GM23338 (cell line): Measurements from ENCODE around the gene CCBE1. TPM values are rescaled to one million over a fixed set of nuclear protein-coding genes. Genes with fewer than 3 reads are reported as not detected.

ENCODE experiments used
- ATAC-seq: fragments of 200-7000 bp; cut with Tn5 transposase; 3 replicates; pipeline ENCODE4 v1.9.1; 2020
- DNase-seq: peaks from one replicate; pipeline ENCODE4 v3.0.0-alpha.2; 2015; ENCODE audit warnings: low spot score
- H2AFZ ChIP-seq: fragments of 200-600 bp; sonication (generic); 2 replicates; pipeline ENCODE4 v1.8.0; 2016; ENCODE audit warnings: antibody characterized with exemption, mild to moderate bottlenecking, moderate library complexity
- H3F3A ChIP-seq: fragments of 200-600 bp; sonication (generic); replicated peaks from 2 replicates; pipeline ENCODE4 v1.8.0; 2017; ENCODE audit warnings: antibody characterized with exemption, mixed run types, low read depth
- H3K27ac ChIP-seq: fragments of 200-600 bp; sonication (generic); 2 replicates; pipeline ENCODE4 v1.6.1; 2016; ENCODE audit warnings: low read depth
- H3K27me3 ChIP-seq: fragments of 200-600 bp; sonication (generic); 2 replicates; pipeline ENCODE4 v1.8.0; 2016; ENCODE audit warnings: mild to moderate bottlenecking, mixed run types, moderate library complexity; ENCODE audit not compliant: insufficient read depth
- H3K36me3 ChIP-seq: fragments of 200-600 bp; sonication (generic); 2 replicates; pipeline ENCODE4 v1.8.0; 2016; ENCODE audit warnings: mild to moderate bottlenecking; ENCODE audit not compliant: insufficient read depth
- H3K4me1 ChIP-seq: fragments of 200-600 bp; sonication (generic); 2 replicates; pipeline ENCODE4 v1.8.0; 2016; ENCODE audit warnings: mild to moderate bottlenecking, moderate library complexity; ENCODE audit not compliant: insufficient read depth
- H3K4me2 ChIP-seq: fragments of 200-600 bp; sonication (generic); 2 replicates; pipeline ENCODE4 v1.7.1; 2017; ENCODE audit warnings: mixed run types
- H3K4me3 ChIP-seq: fragments of 200-600 bp; sonication (generic); 2 replicates; pipeline ENCODE4 v1.6.1; 2016; ENCODE audit warnings: mixed run types
- H3K79me2 ChIP-seq: fragments of 200-600 bp; sonication (generic); replicated peaks from 2 replicates; pipeline ENCODE4 v1.8.0; 2017; ENCODE audit warnings: mild to moderate bottlenecking; ENCODE audit not compliant: insufficient read depth
- H3K9me2 ChIP-seq: fragments of 200-600 bp; sonication (generic); 2 replicates; pipeline ENCODE4 v1.8.0; 2017; ENCODE audit not compliant: insufficient read depth
- H4K20me1 ChIP-seq: fragments of 200-600 bp; sonication (generic); replicated peaks from 2 replicates; pipeline ENCODE4 v1.8.0; 2017; ENCODE audit warnings: mild to moderate bottlenecking; ENCODE audit not compliant: insufficient read depth
- H3K27ac Mint-ChIP-seq: 2 replicates; pipeline ENCODE4 v1.8.0; 2020; ENCODE audit warnings: inconsistent platforms, mild to moderate bottlenecking, moderate library complexity, mixed read lengths
- H3K27me3 Mint-ChIP-seq: 3 replicates; pipeline ENCODE4 v1.8.0; 2022; ENCODE audit warnings: low read depth, mild to moderate bottlenecking, moderate library complexity, mixed read lengths, inconsistent platforms; ENCODE audit not compliant: insufficient read depth, poor library complexity
- H3K36me3 Mint-ChIP-seq: 3 replicates; pipeline ENCODE4 v1.8.0; 2021; ENCODE audit warnings: low read depth, mild to moderate bottlenecking, inconsistent platforms, moderate library complexity, mixed read lengths
- H3K4me1 Mint-ChIP-seq: 3 replicates; pipeline ENCODE4 v1.8.0; 2020; ENCODE audit warnings: mild to moderate bottlenecking, inconsistent platforms, mixed read lengths
- H3K4me3 Mint-ChIP-seq: 3 replicates; pipeline ENCODE4 v1.8.0; 2021; ENCODE audit warnings: moderate library complexity, mild to moderate bottlenecking, inconsistent platforms, mixed read lengths
- H3K9me3 Mint-ChIP-seq: 3 replicates; pipeline ENCODE4 v1.8.0; 2020; ENCODE audit warnings: moderate library complexity, mild to moderate bottlenecking, inconsistent platforms, mixed read lengths
- EZH2 ChIP-seq: fragments of 200-600 bp; sonication (generic); IDR thresholded peaks from one replicate; pipeline ENCODE4 v1.8.0; 2017; ENCODE audit warnings: antibody characterized with exemption, mild to moderate bottlenecking, low read depth; ENCODE audit not compliant: unreplicated experiment
- EZH2phosphoT487 ChIP-seq: fragments of 200-600 bp; sonication (generic); IDR thresholded peaks from one replicate; pipeline ENCODE4 v1.8.1; 2018; ENCODE audit warnings: antibody characterized with exemption; ENCODE audit not compliant: unreplicated experiment
- JUNB ChIP-seq: IDR thresholded peaks from one replicate; pipeline ENCODE4 v1.6.1; 2016; ENCODE audit warnings: antibody characterized with exemption; ENCODE audit not compliant: unreplicated experiment
- NANOG ChIP-seq: IDR thresholded peaks from 2 replicates; pipeline ENCODE4 v1.6.1; 2016; ENCODE audit warnings: antibody characterized with exemption, borderline replicate concordance
- ZNF331 ChIP-seq: fragments of 250-450 bp; sonication (Bioruptor Pico); IDR thresholded peaks from 2 replicates; pipeline ENCODE4 v1.5.0; 2020; ENCODE audit warnings: low read depth, mild to moderate bottlenecking, moderate library complexity
- ZNF462 ChIP-seq: fragments of 250-450 bp; sonication (Bioruptor Pico); IDR thresholded peaks from 2 replicates; pipeline ENCODE4 v1.5.0; 2020; ENCODE audit warnings: mild to moderate bottlenecking, moderate library complexity
- polyA plus RNA-seq: library from polyadenylated mRNA; unstranded; fragments of >200 nt; fragmentation: Nextera tagmentation; extraction: Ambion mirVana; gene quantifications from 2 replicates; pipeline ENCODE4 v1.2.1, GENCODE V29; 2016
- total RNA-seq: library from RNA; depleted of rRNA; stranded (reverse); fragments of >200 nt; shearing (Covaris generic); gene quantifications from 2 replicates; pipeline ENCODE4 v1.2.3, GENCODE V29; 2014
- TF ChIP-seq, protein P1 (sequence below): IDR thresholded peaks from one replicate; pipeline ENCODE4 v1.6.1; 2018; ENCODE audit warnings: antibody characterized with exemption; ENCODE audit not compliant: unreplicated experiment
- TF ChIP-seq, protein P2 (sequence below): IDR thresholded peaks from 2 replicates; pipeline ENCODE4 v1.6.1; 2016; ENCODE audit warnings: antibody characterized with exemption

The CCBE1 gene
- total and polyA plus RNA-seq, 2 experiments from 2014 or later = 2.1 to 2.6 TPM

GRCh38 chr18:59621027-59621426 lies 76.2 kb downstream of the CCBE1 start:
- no peaks in the 10 kb centered on the region for H3F3A ChIP-seq
- no peak overlapping the region for H3K27ac ChIP-seq
- no peak overlapping the region for H3K27ac Mint-ChIP-seq
- H3K9me3 Mint-ChIP-seq = no peaks in the 10 kb centered on the region
- no peaks in the 10 kb centered on the region for H3K79me2 ChIP-seq
- H3K36me3 ChIP-seq = no peaks in the 10 kb centered on the region
- no peaks in the 10 kb centered on the region for H3K36me3 Mint-ChIP-seq
- no peaks in the 10 kb centered on the region for H3K4me1 ChIP-seq
- TF ChIP-seq EZH2 (no peak), ZNF331 (CRISPR knock-in tag) (no peak), NANOG (no peak), ZNF462 (no peak), EZH2phosphoT487 (no peak), JUNB (no peak)
- TF ChIP-seq, protein P1, sequence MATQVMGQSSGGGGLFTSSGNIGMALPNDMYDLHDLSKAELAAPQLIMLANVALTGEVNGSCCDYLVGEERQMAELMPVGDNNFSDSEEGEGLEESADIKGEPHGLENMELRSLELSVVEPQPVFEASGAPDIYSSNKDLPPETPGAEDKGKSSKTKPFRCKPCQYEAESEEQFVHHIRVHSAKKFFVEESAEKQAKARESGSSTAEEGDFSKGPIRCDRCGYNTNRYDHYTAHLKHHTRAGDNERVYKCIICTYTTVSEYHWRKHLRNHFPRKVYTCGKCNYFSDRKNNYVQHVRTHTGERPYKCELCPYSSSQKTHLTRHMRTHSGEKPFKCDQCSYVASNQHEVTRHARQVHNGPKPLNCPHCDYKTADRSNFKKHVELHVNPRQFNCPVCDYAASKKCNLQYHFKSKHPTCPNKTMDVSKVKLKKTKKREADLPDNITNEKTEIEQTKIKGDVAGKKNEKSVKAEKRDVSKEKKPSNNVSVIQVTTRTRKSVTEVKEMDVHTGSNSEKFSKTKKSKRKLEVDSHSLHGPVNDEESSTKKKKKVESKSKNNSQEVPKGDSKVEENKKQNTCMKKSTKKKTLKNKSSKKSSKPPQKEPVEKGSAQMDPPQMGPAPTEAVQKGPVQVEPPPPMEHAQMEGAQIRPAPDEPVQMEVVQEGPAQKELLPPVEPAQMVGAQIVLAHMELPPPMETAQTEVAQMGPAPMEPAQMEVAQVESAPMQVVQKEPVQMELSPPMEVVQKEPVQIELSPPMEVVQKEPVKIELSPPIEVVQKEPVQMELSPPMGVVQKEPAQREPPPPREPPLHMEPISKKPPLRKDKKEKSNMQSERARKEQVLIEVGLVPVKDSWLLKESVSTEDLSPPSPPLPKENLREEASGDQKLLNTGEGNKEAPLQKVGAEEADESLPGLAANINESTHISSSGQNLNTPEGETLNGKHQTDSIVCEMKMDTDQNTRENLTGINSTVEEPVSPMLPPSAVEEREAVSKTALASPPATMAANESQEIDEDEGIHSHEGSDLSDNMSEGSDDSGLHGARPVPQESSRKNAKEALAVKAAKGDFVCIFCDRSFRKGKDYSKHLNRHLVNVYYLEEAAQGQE = no peak
- TF ChIP-seq, protein P2, sequence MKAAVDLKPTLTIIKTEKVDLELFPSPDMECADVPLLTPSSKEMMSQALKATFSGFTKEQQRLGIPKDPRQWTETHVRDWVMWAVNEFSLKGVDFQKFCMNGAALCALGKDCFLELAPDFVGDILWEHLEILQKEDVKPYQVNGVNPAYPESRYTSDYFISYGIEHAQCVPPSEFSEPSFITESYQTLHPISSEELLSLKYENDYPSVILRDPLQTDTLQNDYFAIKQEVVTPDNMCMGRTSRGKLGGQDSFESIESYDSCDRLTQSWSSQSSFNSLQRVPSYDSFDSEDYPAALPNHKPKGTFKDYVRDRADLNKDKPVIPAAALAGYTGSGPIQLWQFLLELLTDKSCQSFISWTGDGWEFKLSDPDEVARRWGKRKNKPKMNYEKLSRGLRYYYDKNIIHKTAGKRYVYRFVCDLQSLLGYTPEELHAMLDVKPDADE = no peak
- ATAC-seq (no peak), DNase-seq (no peak)
- no peaks in the 10 kb centered on the region for H3K27me3 ChIP-seq
- H3K4me3 ChIP-seq = no peak overlapping the region
- H2AFZ ChIP-seq = no peak overlapping the region
- no peaks in the 10 kb centered on the region for H3K9me2 ChIP-seq
- H3K4me2 ChIP-seq = no peak overlapping the region
- peaks cover 3% of the 10 kb centered on the region; the same call in 1 of the 3 replicates for H3K4me1 Mint-ChIP-seq
- no peaks in the 10 kb centered on the region; the same call in 1 of the 2 replicates for H4K20me1 ChIP-seq
- no peak overlapping the region for H3K4me3 Mint-ChIP-seq
- H3K27me3 Mint-ChIP-seq = no peaks in the 10 kb centered on the region
